8988T (cell line): ENCODE results near the gene TMEM25.
"Not testable (repeated sequence)": the region's sequence is repeated elsewhere in the genome, so short reads cannot be mapped to it uniquely, and the experiment has no call there.

ENCODE experiments used
- DNase-seq: peaks from one replicate; pipeline ENCODE4 v3.0.0; 2011

The TMEM25 gene

GRCh38 chr11:118532852-118533768, 2.1 kb downstream of the TMEM25 start:
- no peak for DNase-seq

DNA sequence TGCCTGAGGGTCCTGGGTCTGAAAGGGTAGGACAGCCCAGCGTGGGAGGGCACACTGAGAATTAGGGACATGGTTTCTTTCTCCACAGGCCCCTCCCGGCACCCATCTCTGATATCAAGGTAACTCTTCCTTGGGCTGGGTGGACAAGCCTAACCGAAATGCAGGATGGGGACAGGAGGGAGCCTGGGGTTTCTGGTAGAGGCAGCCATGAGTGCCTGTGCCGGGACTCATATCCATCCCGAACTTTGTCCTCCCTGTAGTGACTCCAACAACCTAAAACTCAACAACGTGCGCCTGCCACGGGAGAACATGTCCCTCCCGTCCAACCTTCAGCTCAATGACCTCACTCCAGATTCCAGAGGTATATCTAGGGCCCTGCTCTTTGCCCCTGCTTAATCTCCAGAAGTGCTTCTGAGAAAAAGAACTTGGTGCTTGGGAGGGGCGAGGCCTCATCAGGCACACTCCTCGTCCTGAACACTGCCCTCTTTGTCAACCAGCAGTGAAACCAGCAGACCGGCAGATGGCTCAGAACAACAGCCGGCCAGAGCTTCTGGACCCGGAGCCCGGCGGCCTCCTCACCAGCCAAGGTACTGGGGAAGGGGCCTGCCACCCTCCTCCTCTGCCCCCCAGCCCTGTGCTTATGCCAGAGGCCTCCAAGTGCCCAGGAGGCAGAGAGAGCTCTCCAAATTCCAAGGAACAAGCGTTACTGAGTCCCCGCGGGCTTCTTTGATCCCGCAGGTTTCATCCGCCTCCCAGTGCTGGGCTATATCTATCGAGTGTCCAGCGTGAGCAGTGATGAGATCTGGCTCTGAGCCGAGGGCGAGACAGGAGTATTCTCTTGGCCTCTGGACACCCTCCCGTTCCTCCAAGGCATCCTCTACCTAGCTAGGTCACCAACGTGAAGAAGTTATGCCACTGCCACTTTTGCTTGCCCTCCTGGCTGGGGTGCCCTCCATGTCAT, 3.1 kb downstream of the TMEM25 start:
- no peak for DNase-seq

- no peak for DNase-seq
Observed at GRCh38 chr11:118535261-118535660, 4.3 kb downstream of the TMEM25 start.

GRCh38 chr11:118536726-118537125, 5.7 kb downstream of the TMEM25 start:
- DNase-seq = no peak

DNA sequence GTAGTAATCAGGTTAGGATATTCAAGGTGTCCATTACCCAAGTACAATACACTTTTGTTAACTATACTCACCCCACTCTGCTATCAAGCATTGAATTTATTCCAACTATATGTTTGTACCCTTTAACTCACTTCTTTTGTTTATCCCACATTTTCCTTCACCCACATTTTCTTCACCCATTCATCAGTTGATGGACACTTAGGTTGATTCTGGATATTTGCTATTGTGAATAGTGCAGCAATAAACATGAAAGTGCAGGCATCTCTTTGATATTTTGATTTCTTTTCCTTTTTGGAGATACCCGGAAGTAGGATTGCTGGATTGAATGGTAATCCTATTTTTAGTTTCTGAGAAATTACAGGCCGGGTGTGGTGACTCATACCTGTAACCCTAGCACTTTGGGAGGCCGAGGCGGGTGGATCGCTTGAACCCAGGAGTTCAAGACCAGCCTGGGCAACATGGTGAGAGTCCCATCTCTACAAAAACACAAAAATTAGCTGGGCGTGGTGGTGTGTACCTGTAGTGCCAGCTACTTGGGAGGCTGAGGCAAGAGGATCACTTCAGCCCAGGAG, 6.5 kb downstream of the TMEM25 start:
- DNase-seq = no peak

DNA sequence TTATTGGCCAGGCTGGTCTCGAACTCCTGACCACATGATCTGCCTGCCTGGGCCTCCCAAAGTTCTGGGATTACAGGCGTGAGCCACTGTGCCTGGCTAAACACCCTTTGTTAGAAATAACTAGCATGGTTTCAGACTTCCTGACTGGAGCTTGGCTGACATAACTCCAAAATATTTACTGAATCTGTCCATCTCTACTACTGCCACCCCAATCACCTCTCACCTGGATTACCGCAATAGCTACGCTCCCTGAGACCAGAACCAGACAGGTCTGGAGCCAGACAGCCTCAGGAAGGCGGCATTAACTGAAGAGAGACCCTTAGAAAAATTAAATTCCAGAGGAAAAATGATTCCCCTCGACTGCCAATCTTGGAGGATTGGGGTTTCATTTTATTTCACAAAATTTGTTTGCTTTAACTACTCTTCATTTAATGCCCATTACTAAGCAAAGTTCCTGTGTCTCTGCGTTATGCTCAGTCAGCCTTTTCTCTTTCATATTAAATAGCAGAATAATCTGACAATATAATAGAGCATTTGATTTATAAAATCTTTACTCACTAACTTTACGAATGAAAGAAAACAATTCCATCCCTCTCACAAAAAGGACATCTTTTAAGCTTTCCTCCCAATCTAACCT, 13.1 kb downstream of the TMEM25 start:
- DNase-seq = no peak

- no peak for DNase-seq
Observed at GRCh38 chr11:118544647-118545010, 13.6 kb downstream of the TMEM25 start.

DNA sequence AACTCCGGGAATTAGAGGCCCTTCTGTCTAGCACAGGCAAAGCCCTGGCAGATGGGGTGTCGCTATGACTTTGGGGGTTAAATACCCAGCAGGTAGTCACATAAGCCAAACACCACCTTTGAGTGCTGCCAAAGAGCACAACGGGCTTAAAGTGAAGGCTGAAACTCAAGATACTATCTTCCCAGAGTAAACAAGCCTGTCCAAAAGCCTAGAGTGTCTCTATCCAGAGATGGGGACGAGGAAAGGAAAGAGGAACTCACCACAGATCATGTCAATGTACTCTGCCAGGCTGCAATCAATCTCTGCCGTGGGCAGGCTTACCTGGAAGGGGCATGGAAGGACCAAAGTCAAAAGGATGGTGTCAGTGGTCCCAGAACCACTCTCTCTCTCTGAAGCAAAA, 14.5 kb downstream of the TMEM25 start:
- DNase-seq = no peak

DNA sequence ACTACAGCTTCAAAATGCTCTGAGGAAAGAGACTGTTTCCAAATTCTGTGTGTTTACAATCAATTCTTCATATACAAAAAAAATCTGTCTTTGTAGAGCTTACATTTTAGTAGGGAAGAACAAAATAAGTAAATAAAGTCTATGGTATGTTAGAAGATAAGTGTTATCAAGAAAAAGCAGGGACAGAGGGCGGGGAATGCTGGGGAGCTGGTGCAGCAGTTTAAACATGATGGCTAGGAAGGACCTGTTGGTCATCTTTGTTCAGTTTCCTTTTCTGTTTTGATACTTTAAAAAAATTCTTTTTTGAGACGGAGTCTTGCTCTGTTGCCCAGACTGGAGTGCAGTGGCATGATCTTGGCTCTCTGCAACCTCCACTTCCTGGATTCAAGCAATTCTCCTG, 16.1 kb downstream of the TMEM25 start:
- no peak for DNase-seq

- no peak for DNase-seq
Observed at GRCh38 chr11:118552341-118552740, 21.3 kb downstream of the TMEM25 start.

DNA sequence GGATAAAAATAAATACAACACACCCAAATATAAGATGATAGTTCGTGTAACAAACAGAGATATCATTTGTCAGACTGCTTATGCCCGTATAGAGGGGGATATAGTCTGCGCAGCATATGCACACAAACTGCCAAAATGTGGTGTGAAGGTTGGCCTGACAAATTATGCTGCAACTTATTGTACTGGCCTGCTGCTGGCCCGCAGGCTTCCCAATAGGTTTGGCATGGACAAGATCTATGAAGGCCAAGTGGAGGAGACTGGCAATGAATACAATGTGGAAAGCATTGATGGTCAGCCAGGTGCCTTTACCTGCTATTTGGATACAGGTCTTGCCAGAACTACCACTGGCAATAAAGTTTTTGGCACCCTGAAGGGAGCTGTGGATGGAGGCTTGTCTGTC, 29.8 kb downstream of the TMEM25 start:
- no peak for DNase-seq

DNA sequence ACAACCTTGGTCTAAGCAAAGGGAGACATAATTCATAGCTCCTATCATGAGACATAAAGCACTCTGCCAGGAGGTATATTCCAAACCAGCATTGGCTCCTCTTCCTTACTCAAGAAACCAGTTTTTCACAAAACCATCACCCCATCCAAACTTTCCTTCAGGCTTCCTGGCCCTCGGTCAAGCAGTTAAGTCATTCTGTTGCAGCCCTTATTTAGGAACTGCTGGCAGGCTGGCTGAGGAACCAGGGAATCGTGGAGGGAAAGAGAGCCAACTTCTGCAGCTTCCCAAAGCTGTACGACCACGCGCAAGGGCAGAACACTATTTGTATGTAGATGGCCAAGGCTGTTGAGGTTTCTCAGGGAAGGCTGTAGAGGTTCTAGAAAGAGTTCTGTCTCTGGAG, 34.1 kb downstream of the TMEM25 start:
- DNase-seq = no peak

- DNase-seq = no peak
Observed at GRCh38 chr11:118569670-118570069, 38.7 kb downstream of the TMEM25 start.

GRCh38 chr11:118570787-118571186, 39.8 kb downstream of the TMEM25 start:
- no peak for DNase-seq

DNA sequence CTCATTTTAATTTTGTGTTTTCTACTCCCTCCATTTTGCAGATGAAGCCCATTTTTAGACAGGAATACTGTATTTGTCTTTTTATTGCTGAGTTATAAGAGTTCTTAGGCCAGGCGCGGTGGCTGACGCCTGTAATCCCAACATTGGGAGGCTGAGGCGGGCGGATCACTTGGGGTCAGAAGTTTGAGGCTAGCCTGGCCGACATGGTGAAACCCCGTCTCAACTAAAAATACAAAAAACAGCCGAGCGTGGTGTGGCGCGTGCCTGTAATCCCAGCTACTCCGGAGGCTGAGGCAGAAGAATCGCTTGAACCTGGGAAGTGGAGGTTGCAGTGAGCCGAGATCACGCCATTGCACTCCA, 40.7 kb downstream of the TMEM25 start:
- not testable (repeated sequence) for DNase-seq

GRCh38 chr11:118572061-118572980, 41.3 kb downstream of the TMEM25 start, which contains the start of gene ARCN1:
ARCN1 (plus strand) TSS chr11:118572409; CDS start chr11:118572548, 139 bp downstream.
- peak; percentile 66 for DNase-seq

GRCh38 chr11:118572981-118573550, 42.1 kb downstream of the TMEM25 start:
- no peak for DNase-seq

DNA sequence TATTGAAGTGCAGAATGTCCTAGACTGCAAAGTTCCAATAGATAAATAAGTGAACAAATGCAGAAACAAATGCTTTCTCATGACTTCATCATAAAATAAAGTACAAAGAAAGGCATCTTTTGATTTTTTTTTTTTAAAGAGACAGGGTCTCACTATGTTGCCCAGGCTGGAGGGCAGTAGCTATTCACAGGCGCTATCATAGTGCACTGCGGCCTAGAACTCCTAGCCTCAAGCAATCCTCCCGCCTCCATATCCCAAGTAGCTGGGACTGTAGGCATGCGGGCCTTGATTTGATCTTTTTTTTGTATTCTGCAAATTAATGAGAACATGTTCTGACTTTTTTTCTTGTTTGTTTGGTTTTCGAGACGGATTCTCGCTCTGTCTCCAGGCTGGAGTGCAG, 43.6 kb downstream of the TMEM25 start:
- DNase-seq = no peak

- DNase-seq = not testable (repeated sequence)
Observed at GRCh38 chr11:118577995-118578394, 47.0 kb downstream of the TMEM25 start.

- no peak for DNase-seq
Observed at GRCh38 chr11:118581057-118581456, 50.1 kb downstream of the TMEM25 start.
